ENCODE measurements around the gene NMNAT2.

NMNAT2 gene

DNA sequence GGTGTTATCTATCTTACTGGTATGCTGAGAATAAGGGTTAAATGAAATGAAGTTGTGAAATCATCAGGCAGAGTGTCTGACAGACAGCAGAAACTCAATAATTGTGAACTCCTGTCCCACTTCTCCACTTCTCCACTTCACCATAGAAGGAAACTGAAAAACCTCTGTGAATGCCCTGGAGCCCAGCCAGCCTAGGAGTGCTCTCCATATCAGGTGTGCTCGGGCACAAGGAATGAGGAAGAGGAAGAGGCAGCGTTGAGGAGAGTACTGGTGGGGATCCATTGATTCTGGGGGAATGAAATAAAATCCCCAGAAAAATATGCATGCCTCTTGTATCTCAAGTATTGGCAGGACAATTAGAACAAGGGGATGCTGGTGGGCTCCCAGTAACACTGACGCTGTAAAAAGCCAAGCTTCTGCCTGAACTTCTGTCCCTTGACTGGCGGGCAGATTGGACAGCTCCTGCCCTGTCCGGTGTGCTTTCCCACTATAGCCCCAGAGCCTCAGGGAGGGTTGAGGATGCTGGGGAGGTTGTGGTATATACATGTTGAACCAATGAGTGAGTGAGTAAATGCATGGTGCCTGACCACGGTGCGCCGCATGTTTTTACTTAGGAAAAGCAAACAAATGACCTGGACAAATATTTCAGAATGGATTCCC is 47.7 kb downstream of the NMNAT2 start:
- DNase-seq (ENCODE audit: low read depth): no peak
- no peak for TF ChIP-seq CTCF (IDR thresholded peaks at IDR 0.05; ENCODE audit: control insufficient read depth, extremely low read depth, insufficient read depth)
- H3K4me3 ChIP-seq (ENCODE audit: low read depth, low read length): no peak overlapping the region

- H3K4me3 ChIP-seq (ENCODE audit: low read depth, low read length): no peak overlapping the region
- DNase-seq (ENCODE audit: low read depth): no peak
- TF ChIP-seq CTCF (IDR thresholded peaks at IDR 0.05; ENCODE audit: control insufficient read depth, extremely low read depth, insufficient read depth): no peak
These were observed 49.7 kb downstream of the NMNAT2 start for GRCh38 chr1:183368213-183369108.

GRCh38 chr1:183366116-183366515 is 52.1 kb downstream of the NMNAT2 start:
- H3K4me3 ChIP-seq (ENCODE audit: low read depth, low read length): no peak overlapping the region
- no peak for TF ChIP-seq CTCF (IDR thresholded peaks at IDR 0.05; ENCODE audit: control insufficient read depth, extremely low read depth, insufficient read depth)
- DNase-seq (ENCODE audit: low read depth): no peak

- no peak overlapping the region for H3K4me3 ChIP-seq (ENCODE audit: low read depth, low read length)
- no peak for TF ChIP-seq CTCF (IDR thresholded peaks at IDR 0.05; ENCODE audit: control insufficient read depth, extremely low read depth, insufficient read depth)
- no peak for DNase-seq (ENCODE audit: low read depth)
These were observed 52.5 kb downstream of the NMNAT2 start for GRCh38 chr1:183365676-183366075.

GRCh38 chr1:183365093-183365492 is 53.1 kb downstream of the NMNAT2 start:
- no peak for DNase-seq (ENCODE audit: low read depth)
- TF ChIP-seq CTCF (IDR thresholded peaks at IDR 0.05; ENCODE audit: control insufficient read depth, extremely low read depth, insufficient read depth): no peak
- H3K4me3 ChIP-seq (ENCODE audit: low read depth, low read length): no peak overlapping the region

DNA sequence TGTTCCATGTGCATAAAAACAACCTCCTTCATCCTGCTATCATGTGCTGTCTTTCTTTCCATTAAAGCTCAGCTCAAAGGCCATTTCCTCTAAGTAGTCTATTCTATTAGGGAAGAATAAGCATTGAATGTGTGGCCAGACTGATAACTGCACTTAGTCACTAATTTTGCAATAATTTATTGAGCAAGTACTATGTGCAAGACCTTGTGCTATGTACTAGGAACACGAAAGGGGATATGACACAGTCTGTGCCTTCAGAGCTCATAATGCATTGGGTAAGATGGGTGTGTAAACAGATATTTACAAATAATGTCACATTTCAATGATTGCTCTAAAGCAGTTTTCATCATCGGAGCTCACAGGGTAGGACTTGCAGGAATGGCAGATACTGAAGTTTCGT is 54.2 kb downstream of the NMNAT2 start:
- DNase-seq (ENCODE audit: low read depth): no peak
- no peak for TF ChIP-seq CTCF (IDR thresholded peaks at IDR 0.05; ENCODE audit: control insufficient read depth, extremely low read depth, insufficient read depth)

More for the DNA sequence above, 54.2 kb downstream of the NMNAT2 start:
- H3K4me3 ChIP-seq (ENCODE audit: low read depth, low read length): no peak overlapping the region
